HG02642 (cell line): ENCODE results near the gene CDR2.
A peak's percentile ranks its signal among the peaks of the same experiment; 100 is the strongest.
"Not testable (repeated sequence)": the region's sequence is repeated elsewhere in the genome, so short reads cannot be mapped to it uniquely, and the experiment has no call there.

Source experiments
- ATAC-seq: cut with Tn5 transposase; IDR thresholded peaks from one replicate; pipeline ENCODE4 v1.9.1; 2021; ENCODE audit warnings: mild to moderate bottlenecking; ENCODE audit not compliant: unreplicated experiment, poor library complexity

CDR2 gene

DNA sequence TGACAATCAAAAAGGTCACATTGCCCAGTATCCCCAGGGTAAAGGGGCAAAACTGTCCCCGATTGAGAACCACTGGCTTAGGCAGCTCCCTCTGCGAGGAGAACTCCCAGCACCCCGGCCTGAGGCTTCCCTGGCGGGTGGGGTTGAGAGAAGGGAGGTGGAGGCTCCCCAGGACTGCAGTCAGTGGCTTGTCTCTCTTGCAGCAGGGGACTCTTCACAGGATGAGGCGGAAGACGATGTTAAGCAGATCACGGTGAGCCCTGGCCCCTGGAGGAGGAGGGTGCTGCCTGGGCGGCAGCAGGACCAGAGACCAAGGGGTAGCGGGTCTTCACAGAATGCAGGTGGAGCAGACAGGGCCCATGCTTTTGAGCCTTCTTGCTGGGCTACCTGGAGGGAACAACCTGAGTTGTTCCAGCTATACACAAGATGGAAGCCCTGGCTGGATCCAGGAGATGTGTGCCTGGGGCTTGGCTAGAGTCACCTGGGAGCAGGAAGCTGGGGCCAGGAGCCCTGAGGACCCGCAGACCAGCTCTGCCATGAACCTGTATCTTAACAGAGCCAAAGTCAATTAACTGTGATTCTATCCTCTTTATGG is 60.4 kb downstream of the CDR2 start:
- no peak for ATAC-seq

- ATAC-seq, result no peak
Measured at GRCh38 chr16:22312897-22313781, 61.3 kb downstream of the CDR2 start.

- ATAC-seq, result no peak
Measured at GRCh38 chr16:22311520-22311919, 62.9 kb downstream of the CDR2 start.

DNA sequence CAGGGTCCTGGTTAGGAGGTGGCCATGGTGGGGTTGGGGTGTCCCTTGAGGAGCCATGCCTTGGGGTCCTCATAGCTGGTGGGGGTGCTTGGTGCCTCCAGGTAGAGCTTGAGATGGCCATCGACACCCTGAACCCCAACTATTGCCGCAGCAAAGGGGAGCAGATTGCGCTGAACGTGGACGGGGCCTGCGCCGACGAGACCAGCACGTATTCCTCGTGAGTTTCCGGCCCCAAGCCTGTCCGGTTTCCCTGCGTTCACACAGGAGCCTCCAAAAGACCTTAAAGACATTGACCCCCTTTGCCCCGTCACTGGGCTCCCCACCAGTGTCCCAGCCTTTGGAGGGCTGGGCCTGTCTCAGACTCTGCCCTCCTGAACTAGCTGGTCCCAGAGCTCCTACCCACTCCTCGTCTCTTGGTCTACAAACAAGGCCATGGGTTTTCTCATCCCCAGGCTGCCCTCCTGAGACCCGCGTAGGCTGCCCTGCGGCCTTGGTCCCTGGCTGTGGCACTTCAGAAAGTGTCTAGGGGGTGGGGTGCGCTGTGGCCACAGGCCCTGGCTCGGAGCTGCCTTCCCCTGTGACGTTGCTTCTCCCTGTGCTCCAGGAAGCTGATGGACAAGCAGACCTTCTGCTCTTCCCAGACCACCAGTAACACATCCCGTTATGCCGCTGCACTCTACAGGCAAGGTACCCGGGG is 65.4 kb downstream of the CDR2 start:
- ATAC-seq, result no peak

GRCh38 chr16:22307838-22308237 is 66.6 kb downstream of the CDR2 start:
- no peak for ATAC-seq

GRCh38 chr16:22306788-22307187 is 67.6 kb downstream of the CDR2 start:
- ATAC-seq, result no peak

DNA sequence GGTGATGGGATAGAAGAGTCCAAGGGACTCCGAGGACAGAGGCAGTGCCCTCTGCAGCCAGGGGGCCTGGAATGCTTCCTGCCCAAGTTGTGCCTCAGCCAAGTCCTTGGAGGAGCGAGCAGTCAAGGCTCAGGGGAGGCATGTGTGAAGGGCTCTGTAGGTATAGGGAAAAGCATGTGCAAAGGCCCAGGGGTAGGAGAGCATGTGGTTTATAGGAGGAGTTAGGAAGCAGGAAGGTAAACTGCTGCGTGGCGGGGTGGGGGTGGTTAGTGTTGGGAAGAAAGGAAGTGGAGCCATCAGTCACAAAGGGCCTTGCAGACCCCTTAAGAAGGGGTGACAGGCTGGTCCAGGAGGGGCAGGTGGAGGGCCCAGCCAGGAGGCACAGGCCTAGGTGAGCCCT is 70.0 kb downstream of the CDR2 start:
- no peak for ATAC-seq

DNA sequence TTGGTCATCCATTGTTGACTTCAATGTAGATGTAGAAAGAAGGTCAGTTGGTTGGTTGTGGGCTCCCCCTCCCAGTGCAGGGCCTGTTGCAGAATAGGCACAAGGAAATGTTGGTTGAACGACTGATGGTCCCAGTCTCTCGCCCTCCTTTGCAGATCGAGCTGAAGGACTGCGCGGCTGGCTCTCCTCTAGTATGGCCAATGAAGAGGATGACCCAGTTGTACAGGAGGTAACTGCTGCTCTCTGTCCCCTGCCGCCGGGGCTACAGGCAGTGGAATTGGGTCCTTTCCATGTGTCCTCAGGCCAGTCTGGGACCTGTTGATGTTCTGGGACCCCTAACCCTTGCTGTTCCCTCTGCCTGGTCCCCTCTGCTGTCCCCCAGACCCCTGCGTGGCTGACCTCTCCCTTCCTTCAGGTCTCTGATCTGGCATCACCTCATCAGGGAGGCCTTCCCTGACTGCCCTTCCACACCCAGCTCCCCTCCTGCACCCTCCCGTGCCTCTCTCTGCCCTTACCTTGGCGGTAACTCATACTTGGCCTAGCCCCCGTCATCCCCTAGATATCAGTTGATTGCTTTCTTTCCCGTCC is 71.5 kb downstream of the CDR2 start:
- ATAC-seq, result no peak

- ATAC-seq, result not testable (repeated sequence)
Measured at GRCh38 chr16:22301423-22301822, 73.0 kb downstream of the CDR2 start.

- no peak for ATAC-seq
Measured at GRCh38 chr16:22300427-22301071, 73.9 kb downstream of the CDR2 start.

DNA sequence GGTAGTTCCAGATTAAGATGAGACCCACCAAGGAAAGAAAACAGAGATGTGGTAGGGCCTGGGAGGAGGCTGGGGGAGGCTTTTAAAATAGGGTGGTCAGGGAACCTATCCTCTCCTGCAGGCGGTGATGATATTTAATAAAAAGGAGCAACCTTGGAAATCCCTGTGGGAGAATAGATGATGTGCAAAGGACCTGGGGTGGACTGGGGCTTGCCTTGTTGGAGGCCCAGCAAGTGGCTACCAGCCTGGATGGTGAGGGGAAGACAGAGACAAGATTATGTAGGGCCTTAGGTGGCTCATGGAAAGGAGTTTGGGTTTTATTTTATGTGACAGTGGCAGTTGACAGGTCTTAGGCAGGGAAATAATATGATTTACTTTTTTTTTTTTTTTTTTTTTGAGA is 75.4 kb downstream of the CDR2 start:
- no peak for ATAC-seq

DNA sequence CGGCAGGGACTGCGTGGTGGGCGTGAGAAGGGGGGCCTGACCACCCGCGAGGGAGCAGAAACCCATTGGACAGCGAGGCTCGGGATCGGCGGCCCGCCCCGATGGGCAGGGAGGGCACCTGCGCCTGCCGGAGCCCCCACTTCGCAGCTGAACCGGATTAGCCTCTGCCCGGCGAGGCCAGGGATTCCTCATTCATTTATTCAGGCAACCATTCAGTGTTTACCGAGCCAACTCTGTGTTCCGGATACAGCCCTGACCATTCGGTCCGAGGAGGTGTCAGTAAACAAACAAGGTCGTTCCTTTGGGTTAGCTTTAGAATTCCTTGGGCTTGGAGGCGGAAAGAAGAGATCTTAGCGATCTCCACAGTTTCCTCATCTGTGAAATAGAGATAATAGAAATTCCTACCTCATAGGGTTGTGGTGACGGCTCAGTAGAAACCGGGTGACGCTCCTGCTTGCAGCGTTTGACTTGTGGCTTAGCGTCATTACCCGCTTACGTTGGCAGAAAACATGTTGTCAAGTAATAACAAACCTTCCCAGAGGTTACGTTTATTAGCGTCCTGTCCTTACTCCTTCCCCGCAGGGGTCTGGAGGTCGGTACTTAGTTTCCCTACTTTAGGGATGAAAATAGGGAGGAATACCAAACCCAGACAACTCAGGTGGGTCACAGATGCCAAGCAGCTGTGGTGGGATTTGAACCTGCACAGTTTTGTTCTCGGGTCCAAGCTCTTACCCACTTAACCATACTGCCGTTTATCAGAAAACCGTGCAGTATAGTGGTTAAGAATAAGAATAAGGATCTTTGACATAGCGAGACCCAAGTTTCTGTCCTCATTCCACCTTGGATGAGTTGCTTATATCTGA is 76.3 kb downstream of the CDR2 start:
- peak; percentile 25 for ATAC-seq

DNA sequence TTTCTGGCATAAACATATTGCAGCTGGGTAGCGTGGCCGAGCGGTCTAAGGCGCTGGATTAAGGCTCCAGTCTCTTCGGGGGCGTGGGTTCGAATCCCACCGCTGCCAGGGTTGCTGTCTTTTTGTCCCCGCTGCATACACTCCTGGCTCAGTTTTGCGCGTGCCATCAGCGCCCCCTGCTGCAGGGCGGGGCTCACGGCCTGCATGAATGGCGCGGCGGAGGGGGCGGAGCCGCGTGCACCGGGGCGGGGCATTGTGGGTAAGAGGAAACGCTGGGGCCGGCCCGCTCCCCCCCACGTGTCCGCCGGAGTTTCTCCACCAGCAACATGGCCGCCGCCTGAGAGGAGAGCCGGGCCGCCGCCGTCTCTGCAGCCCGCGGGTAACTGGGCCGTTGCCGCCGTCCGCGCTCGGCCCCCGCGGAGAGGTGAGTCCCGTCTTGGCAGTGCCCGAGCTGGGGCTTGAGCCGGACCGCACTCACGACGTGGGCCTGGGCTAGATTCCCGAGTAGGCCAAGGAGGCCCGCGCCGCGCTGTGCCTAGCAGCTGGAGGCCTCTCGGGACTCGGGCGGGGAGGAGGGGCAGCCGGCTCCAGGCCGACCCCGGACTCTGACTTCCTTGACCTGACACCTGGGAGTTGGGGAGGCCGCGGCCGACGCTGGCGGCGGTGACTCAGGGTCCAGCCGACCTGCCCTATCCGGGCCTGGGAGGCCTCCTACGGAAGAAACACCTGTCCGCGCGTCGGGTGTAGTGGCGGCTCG is 77.1 kb downstream of the CDR2 start, which contains the start of gene POLR3E:
Gene POLR3E, plus strand, starts transcription at position 296 of the 757 bp plus-strand sequence. CDS start 5,560 bp downstream, outside the sequence.
- peak; percentile 87 for ATAC-seq

DNA sequence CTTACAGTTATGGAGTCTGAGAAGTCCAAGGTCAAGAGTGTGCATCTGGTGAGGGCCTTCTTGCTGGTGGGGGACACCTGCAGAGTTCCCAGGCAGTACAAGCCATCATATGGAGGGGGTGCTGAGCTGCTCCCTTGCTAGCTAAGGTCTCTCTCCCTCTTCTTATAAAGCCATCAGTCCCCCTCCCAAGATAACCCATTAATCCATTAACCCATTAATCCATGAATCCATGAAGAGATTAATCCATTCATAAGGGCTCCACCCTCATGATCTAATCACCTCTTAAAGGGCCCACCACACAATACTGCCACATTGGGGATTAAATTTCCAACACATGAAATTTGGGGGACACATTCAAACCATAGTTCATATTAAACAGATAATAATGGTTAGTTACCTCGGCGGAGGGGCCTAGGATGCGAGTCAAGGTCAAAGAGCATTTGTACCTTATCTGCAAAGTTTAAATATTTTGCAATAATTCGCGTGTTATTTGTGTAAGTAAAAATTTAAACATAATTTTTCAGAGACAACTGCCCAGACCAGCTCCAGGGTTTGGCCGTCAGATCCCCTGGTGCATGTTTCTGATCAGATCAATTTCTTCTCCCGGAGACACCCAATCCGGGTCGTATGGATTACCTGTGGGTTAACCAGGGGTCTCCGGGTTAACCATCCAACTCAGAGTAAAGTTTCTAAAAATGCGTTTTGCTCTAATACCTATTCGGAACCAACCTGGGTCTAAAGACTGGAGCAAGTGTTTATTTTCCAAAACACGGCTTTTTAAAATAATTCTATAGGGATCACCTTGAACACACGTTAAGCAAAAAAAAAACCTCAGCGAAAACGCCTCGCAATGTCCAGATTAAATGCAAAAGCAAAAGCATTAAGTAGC is 78.0 kb downstream of the CDR2 start:
- no peak for ATAC-seq
